Raji (cell line): ENCODE measurements around the gene SP5.

Experiments used
- POLR2A ChIP-seq: IDR thresholded peaks from 2 replicates; pipeline ENCODE4 v1.6.1; 2011; ENCODE audit warnings: low read depth, low read length, control low read depth; ENCODE audit not compliant: insufficient read depth

Gene SP5

DNA sequence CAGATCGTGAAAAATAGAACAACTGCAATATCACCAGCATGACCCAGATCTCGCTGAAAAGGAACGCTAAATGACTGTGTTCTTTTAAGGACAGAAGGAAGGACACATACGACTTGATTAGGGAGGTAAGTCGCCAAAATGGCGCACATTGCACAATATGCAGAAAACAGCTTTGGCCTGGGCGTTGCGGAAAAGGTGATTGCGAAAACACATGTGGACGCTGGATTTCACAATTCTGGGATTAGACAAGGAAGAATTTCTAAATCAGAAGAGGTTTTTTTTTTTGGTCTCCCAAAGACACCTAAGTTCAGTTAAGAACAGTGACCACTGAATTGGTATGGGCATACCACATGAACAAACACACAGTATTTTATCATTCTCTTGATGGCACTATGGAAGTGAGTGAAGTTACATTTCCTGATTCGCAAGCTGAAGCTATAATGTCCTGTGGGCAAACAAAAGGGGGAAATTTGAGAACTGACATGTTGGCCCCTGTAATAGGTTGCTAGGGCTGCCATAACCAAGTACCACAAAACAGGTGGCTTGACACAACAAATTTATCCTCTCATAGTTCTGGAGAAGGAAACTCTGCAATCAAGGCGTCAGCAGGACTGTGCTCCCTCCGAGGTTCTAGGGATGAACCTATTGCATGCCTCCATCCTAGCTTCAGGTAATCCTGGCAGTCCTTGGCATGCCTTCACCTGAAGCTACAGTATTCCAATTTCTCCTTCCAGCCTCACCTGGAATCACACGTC is 29.3 kb downstream of the SP5 start:
- TF ChIP-seq POLR2A: no peak

DNA sequence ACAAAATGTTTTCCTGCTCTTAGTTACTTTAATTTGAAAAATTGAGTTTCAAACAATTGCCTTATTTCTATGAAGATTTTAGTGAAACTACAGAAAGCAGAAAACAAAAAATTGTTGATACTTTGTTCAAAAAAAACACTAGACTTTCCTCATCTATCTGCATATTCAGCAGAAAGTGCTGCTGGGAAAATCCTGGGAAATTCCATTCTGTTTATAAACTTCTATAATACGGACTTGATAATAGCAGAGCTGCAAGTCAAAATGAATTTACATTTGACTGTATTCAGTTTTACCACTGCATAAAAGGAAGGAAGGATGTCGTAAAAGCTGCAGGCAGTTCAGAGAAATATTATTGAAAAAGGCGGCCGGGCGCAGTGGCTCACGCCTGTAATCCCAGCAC is 30.2 kb downstream of the SP5 start:
- no peak for TF ChIP-seq POLR2A

GRCh38 chr2:170747921-170748320 is 32.8 kb downstream of the SP5 start:
- TF ChIP-seq POLR2A: no peak

- TF ChIP-seq POLR2A: no peak
Observed at GRCh38 chr2:170761572-170761971, 46.4 kb downstream of the SP5 start.

DNA sequence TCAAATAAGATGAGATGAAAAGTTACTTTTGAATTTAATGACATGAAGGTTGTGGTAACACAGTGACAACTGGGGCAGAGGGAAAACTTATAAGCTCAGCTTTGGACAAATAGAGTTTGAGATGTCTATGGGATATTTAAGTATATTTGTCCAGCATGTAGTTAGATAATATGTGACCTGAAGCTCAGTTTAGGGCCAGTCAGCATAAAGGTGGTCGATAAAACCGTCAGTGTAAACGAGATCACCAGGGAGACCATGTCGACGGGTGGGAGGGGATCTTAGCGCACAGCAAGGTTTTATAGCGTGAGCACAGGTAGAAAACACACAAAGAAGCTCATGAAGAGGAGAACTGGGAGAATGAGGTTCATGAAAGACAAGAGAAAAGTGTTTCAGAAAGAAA is 47.6 kb downstream of the SP5 start:
- no peak for TF ChIP-seq POLR2A

GRCh38 chr2:170763232-170763631 is 48.1 kb downstream of the SP5 start:
- no peak for TF ChIP-seq POLR2A

DNA sequence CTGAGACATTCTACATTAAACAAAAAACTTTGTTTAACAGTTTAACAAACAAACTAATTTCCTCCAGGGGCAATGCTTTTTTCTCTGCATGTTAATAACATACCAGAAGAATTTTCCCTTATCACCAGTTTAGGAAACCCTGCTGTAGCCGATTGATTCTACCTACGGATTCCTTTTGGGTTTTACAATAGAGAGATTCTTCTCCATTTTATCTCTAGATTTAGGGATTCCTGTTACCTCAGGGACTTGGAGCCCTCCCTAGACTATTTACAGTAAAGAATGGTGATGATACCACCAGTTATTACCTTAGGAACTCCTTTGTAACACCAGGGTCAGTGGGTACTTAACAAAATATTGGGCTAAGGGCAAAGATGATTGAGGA is 49.7 kb downstream of the SP5 start:
- TF ChIP-seq POLR2A: no peak

- no peak for TF ChIP-seq POLR2A
Observed at GRCh38 chr2:170766693-170767092, 51.6 kb downstream of the SP5 start.
